GM19324 (cell line): ENCODE measurements around the gene CLIP2.
"Not testable (repeated sequence)": the region's sequence is repeated elsewhere in the genome, so short reads cannot be mapped to it uniquely, and the experiment has no call there.

Experiments used
- ATAC-seq: cut with Tn5 transposase; IDR thresholded peaks from one replicate; pipeline ENCODE4 v1.9.1; 2021; ENCODE audit warnings: mild to moderate bottlenecking, moderate library complexity; ENCODE audit not compliant: unreplicated experiment, low FRiP score

The CLIP2 gene

DNA sequence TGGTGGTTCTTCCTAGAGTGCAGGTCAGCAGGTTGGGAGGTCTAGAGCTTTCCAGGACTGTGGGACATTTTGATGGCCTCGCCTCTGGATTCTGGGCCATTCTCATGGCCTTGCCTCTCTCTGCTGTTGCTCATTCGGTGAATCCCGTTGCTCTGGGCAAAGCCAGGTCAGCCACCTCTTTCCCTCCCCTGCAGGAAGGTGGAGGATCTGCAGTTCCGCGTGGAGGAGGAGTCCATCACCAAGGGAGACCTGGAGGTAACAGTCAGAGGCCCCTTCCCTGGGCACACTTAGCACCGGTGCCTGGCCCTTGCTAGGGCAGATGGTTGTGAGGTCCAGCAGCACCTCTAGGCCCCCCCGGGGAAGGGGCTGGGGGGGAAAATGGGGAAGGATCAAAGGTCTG is 74.9 kb downstream of the CLIP2 start:
- ATAC-seq = no peak

DNA sequence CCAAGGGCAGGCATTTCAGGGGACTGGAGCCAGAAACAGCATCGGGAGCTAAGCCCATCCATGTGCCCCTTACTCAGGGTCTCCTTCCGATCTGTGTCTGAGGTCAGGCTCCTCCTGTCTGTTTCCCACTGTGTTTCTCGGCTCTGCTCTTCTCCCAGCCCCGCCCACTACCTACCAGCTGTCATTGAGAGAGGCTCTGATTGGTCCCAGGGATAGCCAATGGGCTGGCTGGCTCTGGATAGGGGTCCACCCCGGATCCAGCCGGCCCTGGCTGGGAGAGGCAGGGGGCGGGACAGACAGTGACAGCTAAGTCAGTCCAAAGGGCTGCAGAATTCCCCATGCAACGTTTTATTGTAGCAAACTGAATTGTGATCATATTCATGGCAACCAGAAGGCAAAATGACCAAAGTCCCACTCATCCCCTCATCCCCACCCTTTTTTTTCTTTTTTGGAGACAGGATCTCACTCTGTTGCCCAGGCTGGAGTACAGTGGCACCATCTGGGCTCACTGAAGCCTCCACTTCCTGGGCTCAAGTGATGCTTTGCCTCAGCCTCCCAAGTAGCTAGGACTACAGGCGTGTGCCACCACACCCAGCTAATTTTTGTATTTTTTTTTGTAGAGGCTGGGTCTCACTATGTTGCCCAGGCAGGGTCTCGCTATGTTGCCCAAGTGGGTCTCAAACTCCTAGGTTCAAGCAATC is 76.3 kb downstream of the CLIP2 start:
- ATAC-seq = no peak

DNA sequence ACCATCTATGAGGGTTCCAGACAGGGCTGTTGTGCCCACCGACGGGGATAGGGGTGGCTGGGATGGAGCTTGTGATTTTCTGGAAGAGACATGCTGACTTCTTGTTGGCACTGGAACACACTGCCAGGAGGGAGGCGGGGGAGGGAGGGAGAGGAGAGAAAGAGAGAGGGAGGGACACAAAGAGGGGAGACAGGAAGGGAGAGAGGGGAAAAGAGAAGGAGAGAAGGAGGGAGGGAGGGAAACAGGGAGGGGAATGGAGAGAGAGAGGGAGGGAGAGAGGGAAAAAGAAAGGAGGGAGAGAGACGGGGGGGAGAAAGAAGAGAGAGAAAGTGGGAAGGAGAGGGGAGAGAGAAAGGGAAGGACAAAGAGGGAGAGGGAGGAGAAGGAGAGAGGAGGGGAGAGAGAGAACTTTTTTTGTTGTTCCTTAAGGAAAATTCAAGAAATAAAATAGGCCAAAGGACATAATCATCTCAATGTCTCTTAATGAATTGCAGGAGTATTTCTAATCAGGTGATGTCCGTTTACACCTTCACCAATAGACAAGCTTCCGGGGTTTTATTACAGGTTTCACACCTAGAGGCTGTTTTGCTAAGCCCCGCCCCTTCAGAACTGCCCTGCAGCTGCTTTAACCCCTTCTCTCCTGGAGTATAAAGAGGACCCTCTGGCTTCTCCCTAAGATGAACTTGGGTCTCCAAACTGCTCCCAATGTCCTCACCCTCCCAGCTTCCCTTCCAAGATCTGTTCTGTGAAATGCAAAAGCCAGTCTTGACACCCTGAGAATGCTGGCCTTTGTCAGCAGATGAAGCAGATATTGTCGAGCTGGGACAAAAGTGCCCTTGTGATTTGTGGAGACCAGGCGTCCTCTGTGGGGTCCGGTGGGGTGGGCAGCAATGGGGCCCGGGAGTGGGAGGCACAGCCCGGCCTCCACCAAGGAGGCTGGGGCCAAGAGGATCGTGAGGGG is 82.5 kb downstream of the CLIP2 start:
- no peak for ATAC-seq

DNA sequence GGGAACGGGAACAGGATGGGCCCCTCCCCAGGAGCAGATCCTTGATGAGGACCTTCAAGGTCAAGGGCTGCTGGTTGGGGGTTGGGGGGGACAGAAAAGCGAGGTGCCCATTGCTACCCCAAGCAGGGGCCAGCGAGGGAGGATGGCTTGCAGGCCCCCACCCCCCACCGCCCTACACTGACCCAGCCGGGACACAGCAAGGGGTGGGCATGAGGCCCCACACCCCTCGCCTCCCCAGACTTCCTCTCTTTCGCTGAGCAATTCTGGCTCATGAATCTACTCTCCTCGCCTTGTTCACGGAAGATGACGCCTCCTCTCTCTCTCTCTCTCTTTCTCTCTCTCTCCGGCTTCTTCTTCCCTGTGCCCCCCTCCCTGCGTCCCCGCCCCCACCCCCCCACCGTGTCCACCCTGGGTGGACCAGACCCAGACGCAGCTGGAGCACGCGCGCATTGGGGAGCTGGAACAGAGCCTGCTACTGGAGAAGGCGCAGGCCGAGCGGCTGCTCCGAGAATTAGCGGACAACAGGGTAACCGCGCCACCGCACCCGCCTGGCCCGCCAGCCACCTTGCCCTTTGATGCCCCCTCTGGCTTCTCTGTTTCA is 83.4 kb downstream of the CLIP2 start:
- ATAC-seq = no peak

DNA sequence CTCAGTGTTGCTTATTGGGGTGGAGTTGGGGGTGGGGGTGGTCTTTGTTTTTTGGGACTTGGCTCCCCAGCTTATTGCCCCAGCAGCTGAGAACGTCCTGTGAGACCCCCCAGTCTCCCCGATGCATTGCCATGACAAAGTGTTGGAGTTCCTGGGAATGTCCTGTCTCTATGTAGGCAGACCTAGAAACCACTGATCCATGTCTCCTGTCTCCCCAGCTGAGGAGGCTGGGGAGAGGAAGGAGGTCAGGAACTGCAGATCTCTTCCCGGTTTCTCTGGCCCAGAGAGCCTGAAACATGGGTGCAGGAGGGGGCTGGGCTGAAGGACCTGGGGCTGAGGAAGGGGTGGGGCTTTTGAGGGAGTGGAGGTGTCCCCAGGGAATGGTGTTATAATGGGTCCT is 84.3 kb downstream of the CLIP2 start:
- no peak for ATAC-seq

DNA sequence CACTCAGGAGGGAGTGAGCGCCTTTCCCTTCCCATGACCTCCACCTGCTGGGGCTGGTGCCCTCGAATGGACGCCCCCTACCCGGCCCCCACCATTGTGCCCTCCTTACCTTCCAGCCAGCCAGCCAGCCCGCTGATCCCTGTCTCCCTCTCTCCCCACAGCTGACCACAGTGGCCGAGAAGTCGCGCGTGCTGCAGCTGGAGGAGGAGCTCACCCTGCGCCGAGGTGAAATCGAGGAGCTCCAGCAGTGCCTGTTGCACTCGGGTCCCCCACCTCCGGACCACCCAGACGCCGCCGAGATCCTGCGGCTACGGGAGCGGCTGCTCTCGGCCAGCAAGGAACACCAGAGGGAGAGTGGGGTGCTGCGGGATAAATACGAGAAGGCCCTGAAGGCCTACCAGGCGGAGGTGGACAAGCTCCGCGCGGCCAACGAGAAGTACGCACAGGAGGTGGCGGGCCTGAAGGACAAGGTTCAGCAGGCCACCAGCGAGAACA is 86.6 kb downstream of the CLIP2 start:
- no peak for ATAC-seq

DNA sequence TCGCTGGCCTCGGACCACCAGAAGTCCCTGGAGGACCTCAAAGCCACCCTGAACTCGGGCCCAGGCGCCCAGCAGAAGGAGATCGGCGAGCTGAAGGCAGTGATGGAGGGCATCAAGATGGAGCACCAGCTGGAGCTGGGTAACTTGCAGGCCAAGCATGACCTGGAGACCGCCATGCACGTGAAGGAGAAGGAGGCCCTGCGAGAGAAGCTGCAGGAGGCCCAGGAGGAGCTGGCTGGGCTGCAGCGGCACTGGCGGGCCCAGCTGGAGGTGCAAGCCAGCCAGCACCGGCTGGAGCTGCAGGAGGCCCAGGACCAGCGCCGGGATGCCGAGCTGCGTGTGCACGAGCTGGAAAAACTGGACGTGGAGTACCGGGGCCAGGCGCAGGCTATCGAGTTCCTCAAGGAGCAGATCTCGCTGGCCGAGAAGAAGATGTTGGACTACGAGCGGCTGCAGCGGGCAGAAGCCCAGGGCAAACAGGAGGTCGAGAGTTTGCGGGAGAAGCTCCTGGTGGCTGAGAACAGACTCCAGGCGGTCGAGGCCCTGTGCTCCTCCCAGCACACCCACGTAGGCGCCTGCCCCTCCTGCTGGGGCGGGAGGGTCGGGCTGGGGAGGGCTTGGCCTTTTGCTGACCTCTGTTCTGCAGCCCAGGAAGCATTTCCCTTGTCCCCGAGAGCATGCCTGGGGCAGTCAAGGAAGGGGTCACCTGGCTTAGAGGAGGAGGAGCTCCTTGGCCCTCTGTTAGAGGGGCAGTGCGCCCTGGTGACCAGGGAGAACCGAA is 87.2 kb downstream of the CLIP2 start:
- ATAC-seq = no peak

DNA sequence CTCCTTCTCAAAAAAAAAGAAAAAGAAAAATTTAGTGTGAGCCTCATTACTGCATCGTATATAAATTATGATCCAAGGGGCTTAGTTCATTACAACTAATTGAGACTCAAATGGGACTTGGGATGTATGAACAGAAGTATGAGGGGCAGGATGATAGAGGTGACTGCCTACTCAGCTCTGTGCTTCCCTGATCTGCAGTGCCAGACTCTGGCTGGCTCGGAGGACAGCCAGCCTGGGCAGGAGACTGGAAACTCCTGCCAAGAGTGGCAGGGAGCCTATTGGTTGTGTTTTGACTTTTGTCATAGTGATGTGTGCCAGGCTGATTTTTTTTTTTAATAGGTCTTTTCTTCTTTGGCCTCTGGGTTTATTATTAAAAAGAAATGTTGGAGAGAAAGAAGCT is 90.7 kb downstream of the CLIP2 start:
- ATAC-seq = no peak

DNA sequence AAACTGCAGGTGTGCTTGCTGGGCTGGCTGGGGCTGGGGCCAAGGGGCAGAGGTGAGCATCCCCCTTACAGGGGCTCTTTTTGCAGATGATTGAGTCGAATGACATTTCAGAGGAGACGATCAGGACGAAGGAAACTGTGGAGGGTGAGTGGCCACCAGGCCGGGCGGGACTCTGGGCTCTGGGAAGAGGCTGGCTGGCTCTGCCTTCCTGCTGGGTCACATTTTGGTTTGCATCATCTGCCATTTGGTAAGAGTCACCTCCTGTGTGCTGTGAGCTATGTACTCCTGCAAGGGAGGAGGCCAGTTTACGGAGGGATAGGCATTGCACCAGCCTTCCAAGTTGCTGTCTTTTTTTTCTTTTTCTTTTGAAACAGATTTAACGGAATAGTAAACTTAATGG is 91.5 kb downstream of the CLIP2 start:
- no peak for ATAC-seq

DNA sequence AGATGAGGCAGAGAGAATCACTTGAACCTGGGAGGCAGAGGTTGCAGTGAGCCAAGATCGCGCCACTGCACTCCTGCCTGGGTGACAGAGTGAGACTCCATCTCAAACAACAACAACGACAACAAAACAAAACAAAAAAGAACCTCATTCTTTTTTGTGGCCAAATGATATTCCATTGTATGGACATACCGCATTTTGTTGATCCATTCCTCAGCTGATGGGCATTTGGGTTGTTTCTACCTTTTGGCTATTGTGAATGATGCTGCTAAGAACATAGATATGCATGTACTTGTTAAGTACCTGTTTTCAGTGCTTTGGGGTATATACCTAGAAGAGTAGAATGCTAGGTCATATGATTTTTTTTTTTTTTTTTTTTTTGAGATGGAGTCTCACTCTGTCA is 94.9 kb downstream of the CLIP2 start:
- ATAC-seq = not testable (repeated sequence)

DNA sequence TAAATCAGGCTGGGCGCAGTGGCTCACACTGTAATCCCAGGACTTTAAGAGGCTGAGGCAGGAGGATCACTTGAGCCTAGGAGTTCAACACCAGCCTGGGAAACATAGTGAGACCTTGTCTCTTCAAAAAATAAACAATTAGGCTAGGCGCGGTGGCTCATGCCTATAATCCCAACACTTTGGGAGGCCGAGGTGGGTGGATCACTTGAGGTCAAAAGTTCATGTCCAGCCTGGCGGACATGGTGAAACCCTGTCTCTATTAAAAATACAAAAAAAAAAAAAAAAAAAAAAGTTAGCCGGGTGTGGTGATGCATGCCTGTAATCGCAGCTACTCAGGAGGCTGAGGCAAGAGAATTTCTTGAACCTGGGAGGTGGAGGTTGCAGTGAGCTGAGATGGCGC is 95.6 kb downstream of the CLIP2 start:
- ATAC-seq = not testable (repeated sequence)

DNA sequence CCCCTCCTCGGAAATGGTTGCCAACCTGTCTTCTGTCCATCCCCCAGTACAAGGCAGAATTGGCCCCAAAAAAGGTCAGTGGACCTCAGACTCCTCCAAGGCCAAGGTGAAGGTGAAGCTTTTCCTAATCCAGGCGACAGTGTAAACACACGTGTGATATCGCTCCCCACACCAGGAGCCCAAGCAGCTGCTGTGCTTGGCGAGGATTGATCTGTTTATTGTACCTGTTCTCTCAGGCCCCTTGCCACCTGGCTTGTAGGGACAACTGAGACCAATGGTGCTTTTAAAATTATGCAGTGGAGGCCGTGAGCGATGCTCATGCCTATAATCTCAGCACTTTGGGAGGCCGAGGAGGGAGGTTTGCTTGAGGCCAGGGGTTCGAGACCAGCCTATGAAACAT is 98.4 kb downstream of the CLIP2 start:
- ATAC-seq = no peak

DNA sequence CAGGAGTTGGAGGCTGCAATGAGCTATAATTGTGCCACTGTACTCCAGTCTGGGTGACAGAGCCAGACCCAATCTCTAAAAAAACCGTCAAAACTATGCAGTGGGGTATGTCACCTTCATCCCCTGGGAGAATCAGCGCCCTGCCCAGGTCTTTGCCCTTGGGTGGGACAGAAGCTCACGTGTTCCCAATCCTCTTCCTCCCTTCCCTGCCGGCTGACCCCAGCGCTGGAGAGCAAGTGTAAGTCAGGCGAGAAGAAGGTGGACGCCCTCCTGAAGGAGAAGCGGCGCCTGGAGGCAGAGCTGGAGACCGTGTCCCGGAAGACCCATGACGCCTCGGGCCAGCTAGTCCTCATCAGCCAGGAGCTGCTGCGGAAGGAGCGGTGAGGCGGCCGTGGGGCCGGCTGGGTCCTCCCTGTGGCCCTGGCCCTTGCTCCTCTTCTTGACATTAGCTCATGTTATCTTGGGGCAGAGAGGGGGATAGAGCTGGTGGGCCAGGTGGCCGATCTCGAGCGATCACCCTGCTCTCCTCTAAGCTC is 99.7 kb downstream of the CLIP2 start:
- no peak for ATAC-seq

DNA sequence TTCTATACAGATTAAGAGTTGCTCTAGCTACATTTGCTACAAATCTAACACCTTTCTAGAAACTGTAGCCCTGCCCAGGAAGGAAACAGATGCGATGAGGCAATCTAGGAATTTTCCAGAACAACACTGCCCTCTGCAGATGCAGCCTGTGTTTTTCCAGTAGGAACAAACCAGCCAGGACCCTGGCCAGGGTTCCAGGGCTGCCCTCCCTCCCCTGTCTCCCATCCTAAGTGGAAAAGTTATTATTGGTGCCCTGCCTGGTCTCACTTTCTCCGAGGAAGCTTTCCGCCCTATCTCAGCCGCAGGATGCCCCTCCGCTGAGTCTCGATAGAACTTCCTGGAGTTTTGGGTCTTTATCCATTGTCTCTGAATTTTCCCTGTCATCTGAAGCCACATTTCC is 104.5 kb downstream of the CLIP2 start:
- not testable (repeated sequence) for ATAC-seq

DNA sequence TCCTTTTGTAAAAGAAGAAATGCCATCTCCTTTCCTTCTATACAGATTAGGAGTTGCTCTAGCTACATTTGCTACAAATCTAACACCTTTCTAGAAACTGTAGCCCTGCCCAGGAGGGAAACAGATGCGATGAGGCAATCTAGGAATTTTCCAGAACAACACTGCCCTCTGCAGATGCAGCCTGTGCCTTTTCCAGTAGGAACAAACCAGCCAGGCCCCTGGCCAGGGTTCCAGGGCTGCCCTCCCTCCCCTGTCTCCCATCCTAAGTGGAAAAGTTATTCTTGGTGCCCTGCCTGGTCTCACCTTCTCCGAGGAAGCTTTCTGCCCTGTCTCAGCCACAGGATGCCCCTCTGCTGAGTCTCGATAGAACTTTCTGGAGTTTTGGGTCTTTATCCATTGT is 105.4 kb downstream of the CLIP2 start:
- ATAC-seq = not testable (repeated sequence)

DNA sequence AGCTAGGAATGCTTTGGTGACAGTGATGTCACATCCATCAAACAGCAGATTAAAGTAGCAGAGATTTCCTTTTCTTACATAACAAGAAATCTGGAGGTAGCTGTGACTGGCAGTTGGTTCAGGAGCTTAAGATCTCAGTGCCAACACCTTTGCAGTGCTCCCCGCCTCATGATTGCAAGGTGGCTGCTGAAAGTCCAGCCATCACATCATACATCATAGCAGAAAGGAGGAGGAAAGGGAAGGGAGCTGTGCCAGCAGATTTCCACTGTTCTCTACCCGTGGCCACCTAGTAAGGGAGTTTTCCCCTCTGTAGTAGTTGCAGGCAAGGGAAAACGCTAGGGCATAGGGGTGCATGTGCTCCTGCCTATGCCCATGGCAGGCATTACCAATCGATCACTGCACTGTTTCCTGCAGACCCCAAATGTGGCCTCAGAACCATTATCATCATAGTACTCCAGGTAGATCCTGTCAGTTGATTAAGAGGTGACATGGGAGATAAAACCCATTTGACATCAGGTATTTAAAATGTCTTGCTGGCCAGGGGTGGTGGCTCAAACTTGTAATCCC is 106.6 kb downstream of the CLIP2 start:
- no peak for ATAC-seq

DNA sequence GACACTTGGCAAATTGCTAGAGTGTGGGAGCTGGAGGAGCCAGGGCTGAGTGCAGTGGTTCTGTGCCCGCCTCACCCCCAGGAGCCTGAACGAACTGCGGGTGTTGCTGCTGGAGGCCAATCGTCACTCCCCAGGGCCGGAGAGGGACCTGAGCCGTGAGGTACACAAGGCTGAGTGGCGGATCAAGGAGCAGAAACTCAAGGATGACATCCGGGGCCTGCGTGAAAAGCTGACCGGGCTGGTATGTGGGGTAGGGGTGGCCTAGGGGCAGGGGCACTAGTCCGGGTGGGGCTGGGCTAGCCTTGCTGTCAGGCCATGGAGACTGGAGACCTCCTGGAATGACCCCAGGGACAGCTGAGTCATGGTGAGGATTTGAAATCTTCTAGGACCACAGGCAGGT is 107.8 kb downstream of the CLIP2 start:
- no peak for ATAC-seq

DNA sequence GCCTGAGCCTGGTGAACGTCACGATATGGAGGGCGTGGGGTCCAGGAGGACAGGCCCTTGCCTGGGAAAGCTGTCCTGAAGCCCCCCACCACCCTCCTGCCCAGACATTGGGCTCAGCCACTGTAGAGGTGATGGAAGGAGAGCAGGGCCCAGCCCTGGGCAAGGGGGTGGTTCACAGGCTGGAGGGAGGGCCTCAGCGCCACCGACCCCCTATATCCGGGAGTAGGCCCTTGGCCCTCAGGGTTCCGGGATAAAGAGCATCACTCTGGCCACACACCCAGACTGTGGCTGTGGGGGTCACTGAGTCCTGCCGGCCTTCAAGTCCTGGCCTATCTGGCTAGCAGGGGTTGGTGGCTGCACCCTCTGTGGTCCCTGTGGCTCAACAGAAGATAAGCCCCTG is 109.2 kb downstream of the CLIP2 start:
- no peak for ATAC-seq

DNA sequence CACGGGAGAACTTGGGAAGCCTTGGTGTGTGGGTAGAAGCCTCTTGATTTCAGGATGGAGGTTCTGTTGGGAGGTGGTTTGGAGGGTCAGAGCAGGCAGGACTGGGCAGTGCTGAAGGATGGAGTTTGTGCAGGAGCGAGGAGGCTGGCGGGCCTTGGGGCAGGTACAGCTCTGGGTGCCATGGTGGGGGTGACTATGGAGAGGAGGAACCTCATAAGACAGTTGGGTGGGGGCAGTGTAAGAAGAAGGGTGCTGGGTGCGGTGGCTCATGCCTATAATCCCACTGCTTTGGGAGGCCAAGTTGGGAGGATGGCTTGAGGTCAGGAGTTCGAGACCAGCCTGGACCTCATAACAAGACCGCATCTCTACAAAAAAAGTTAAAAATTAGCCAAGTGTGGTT is 109.8 kb downstream of the CLIP2 start:
- ATAC-seq = no peak
